HG02973 (cell line): ENCODE measurements around the gene YJEFN3.

ENCODE experiments used
- ATAC-seq: cut with Tn5 transposase; IDR thresholded peaks from one replicate; pipeline ENCODE4 v1.9.1; 2021; ENCODE audit warnings: moderate library complexity; ENCODE audit not compliant: unreplicated experiment

Gene YJEFN3

GRCh38 chr19:19495614-19496603 is 32.8 kb upstream of the YJEFN3 start:
- ATAC-seq, result no peak

GRCh38 chr19:19498255-19498991 is 30.3 kb upstream of the YJEFN3 start:
- ATAC-seq, result no peak

- ATAC-seq, result no peak
Observed at GRCh38 chr19:19499272-19499995, 29.3 kb upstream of the YJEFN3 start.

GRCh38 chr19:19500975-19501644 is 27.6 kb upstream of the YJEFN3 start:
- no peak for ATAC-seq

GRCh38 chr19:19501798-19502197 is 26.9 kb upstream of the YJEFN3 start:
- no peak for ATAC-seq

GRCh38 chr19:19502281-19502680 is 26.4 kb upstream of the YJEFN3 start:
- ATAC-seq, result no peak

- ATAC-seq, result no peak
Observed at GRCh38 chr19:19502808-19503602, 25.7 kb upstream of the YJEFN3 start.

GRCh38 chr19:19504754-19505668 is 23.7 kb upstream of the YJEFN3 start:
- ATAC-seq, result no peak

- no peak for ATAC-seq
Observed at GRCh38 chr19:19505669-19506326, 22.9 kb upstream of the YJEFN3 start.

GRCh38 chr19:19506592-19506991 is 22.1 kb upstream of the YJEFN3 start:
- no peak for ATAC-seq

- no peak for ATAC-seq
Observed at GRCh38 chr19:19507354-19507753, 21.4 kb upstream of the YJEFN3 start.

GRCh38 chr19:19508217-19508616 is 20.5 kb upstream of the YJEFN3 start:
- ATAC-seq, result no peak

GRCh38 chr19:19510432-19510831 is 18.3 kb upstream of the YJEFN3 start:
- ATAC-seq, result no peak

GRCh38 chr19:19513682-19514081 is 15.0 kb upstream of the YJEFN3 start:
- ATAC-seq, result no peak

- ATAC-seq, result no peak
Observed at GRCh38 chr19:19514215-19514657, 14.5 kb upstream of the YJEFN3 start.

GRCh38 chr19:19514881-19515641 is 13.7 kb upstream of the YJEFN3 start, which contains the start of gene TSSK6:
Gene TSSK6 (minus strand): TSS chr19:19515548. CDS start chr19:19515427, 121 bp downstream.
- ATAC-seq, result no peak
